Stimulated activated CD8-positive, alpha-beta memory T cell treated with anti-CD3 and anti-CD28 coated beads, Interleukin-4, amount 100 ng/mL, for 1 hour (primary cell): ENCODE data around the gene ITPR1.

Experiments
- DNase-seq, 2 donors: peaks; one replicate each; pipeline ENCODE4 v3.0.0-alpha.2; 2020; ENCODE audit warnings: low read depth in 2 of 2, low spot score in 1 of 2

The ITPR1 gene

DNA sequence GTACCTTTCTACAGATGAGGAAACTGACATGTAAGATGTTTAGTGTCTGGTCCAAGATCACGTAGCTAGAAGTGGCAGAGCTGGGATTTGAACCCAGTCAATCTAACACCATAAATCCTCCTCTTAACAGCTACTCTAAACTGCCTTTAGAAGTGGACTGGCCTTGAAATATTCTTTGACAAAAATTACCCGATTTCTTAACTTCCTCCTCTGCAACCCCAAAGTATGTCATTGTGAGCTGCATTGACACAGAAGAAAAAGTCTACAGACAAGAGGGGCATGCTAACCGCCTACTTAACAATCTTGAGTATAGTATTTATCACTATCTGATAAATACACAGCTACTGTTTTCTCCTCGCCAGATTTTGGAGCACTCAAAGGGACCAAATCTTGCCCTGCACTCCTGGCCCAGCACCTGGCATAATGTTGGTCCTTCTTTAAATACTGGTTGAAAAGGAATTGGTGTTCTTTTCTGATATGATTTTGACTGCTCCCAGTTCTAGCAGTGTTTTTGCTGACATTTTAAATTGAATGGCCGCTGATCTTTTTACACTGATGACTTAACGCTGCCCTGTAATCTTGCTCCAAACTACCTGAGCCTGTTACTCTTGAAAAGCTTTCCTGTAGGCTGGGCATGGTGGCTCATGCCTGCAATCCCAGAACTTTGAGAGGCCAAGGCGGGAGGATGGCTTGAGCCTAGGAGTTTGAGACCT lies 36.9 kb downstream of the ITPR1 start:
- DNase-seq: no peak

DNA sequence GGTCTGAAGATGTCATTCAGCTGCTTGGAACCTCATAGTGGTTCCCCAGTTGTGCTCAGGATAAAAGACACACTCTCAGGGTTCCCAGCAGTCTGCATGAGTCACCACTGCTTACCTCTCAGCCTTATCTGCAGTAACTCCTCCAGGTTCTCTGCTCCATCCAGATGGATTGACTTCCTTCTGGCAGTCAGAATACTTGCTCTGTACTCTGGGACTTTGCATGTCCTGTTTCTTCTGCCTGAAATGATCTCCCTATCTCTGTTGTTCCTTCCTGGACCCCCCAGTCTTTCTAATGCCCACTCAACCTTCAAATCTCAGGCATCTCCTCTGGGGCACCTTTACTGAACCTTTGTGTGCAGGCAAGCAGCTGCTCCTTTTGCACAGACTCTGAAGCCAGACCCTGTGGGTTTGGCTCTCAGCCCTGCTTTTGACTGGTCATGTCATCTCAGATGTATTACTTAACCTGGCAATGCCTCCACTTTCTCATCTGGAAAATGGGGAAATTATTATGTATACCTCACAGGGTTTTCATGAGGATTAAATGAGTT lies 38.4 kb downstream of the ITPR1 start:
- no peak for DNase-seq

- DNase-seq: no peak
Measured at GRCh38 chr3:4532535-4533112, 39.5 kb downstream of the ITPR1 start.

- no peak for DNase-seq
Measured at GRCh38 chr3:4533489-4534443, 40.6 kb downstream of the ITPR1 start.

DNA sequence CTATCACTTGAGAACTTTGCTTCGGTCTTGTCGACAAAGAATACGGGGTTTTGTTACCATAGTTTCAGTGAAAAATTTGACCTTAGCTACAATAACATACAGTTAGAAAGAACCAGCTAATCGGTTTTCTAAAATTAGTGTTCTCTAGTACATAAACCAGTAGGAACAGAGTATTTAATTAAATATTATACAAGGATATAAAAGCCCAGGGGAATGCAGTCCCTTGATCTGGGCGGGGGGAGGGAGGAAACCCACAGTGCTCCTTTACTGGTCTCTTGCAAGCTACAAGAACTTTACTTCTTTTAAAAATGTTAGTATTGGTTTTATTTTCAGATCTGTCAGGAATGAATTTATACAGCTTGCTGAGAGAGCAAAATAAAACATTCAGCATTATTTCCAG lies 41.8 kb downstream of the ITPR1 start:
- DNase-seq: no peak

DNA sequence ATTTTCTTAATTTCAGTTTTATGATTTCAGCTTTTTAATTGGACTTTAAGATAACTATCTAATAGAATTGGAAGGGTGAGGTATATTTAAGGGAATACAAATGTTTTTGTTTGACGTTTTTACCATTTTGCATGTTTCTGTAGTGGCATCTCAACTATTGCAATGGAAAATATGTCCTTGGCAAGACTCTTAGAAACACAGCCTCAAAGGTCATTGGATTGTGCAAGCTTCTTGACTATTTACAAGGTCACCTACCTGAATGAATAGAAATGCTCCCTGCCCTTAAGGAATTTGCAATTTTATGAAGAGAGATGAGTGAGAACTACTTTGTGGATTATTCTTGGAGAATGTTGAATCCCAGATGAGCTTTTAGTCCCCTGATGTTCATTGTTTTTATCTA lies 43.1 kb downstream of the ITPR1 start:
- DNase-seq: no peak

- no peak for DNase-seq
Measured at GRCh38 chr3:4540267-4540666, 47.1 kb downstream of the ITPR1 start.

- no peak for DNase-seq
Measured at GRCh38 chr3:4543110-4543509, 50.0 kb downstream of the ITPR1 start.

GRCh38 chr3:4546346-4547178 lies 53.4 kb downstream of the ITPR1 start:
- DNase-seq: no peak

DNA sequence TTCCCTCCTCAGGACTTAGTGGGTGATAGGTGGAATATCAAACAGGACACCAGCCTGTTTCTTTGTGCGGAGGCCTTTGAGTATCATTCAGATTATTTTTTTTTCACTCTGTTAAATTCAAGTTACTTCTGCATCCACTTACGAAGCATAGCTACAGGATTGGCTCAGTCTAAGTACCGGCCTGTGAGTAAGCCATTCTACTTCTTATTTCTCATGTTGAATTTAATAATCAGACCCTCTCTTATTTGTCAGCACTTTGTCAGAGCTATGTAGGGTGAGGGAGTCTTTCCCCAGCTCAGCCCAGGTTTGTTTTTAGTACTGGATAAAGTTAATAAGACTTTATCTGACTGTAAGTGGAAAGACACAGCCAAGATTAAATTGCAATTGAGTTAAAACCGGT lies 54.7 kb downstream of the ITPR1 start:
- DNase-seq: no peak

GRCh38 chr3:4548356-4548755 lies 55.2 kb downstream of the ITPR1 start:
- DNase-seq: no peak

GRCh38 chr3:4548780-4549179 lies 55.6 kb downstream of the ITPR1 start:
- no peak for DNase-seq

GRCh38 chr3:4549896-4550295 lies 56.7 kb downstream of the ITPR1 start:
- no peak for DNase-seq

DNA sequence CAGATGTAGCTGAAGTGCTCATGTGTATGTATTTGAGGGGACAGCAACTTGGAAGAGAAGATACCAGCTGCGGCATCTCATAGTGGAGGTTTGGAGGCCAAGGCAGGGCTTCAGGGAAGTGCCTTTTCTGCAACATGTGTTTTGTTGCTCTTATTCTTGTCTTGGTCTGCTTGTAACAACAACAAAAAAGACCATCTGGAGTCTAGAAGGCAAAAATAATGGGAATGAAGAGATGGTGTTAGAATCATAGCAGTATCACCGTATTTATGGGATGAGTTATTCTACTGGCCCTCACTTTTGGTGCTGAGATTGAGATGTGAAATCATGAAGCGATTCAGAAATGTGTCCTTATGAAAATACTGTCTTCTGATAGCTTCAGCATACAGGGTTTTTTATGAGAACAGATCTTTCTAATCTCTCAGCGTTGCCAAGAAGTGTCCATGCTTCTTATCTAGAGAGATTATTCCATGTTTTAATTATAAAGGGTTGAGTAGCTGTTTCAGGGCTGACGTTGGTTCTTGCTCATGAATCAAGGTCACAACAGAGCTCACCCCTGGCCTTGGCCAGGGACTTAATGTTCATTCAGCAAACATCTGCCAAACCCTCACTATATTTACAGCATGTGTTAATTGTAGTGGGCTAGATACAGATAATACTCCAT lies 58.0 kb downstream of the ITPR1 start:
- no peak for DNase-seq

GRCh38 chr3:4551794-4552442 lies 58.8 kb downstream of the ITPR1 start:
- no peak for DNase-seq

DNA sequence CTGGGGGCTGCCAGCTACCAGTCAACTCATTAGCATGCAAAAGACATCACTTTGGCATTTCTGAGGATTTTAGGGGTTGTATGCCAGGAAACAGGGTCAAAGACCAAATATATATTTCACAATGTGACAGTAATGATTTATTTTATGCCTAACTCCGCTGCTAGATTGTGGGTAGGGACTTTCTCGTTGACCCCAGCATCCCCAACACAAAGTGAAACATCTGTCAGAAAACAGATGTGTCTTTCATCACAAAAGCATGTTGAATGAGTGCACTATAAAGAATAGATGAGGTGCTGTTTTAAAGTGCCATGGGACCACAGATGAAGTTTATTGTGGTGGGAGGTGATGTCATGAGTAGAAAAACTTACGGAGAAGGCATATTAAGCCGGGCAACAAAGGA lies 59.7 kb downstream of the ITPR1 start:
- DNase-seq: no peak

- no peak for DNase-seq
Measured at GRCh38 chr3:4561661-4562060, 68.5 kb downstream of the ITPR1 start.

GRCh38 chr3:4562595-4562994 lies 69.4 kb downstream of the ITPR1 start:
- DNase-seq: no peak

- no peak for DNase-seq
Measured at GRCh38 chr3:4564270-4564669, 71.1 kb downstream of the ITPR1 start.
